HG03097 (cell line): ENCODE results near the gene SERINC3.
"Not testable (repeated sequence)": the region's sequence is repeated elsewhere in the genome, so short reads cannot be mapped to it uniquely, and the experiment has no call there.

Experiments used
- ATAC-seq: cut with Tn5 transposase; IDR thresholded peaks from one replicate; pipeline ENCODE4 v1.9.1; 2021; ENCODE audit not compliant: unreplicated experiment, low FRiP score

SERINC3 gene

GRCh38 chr20:44521484-44522481 is at the start of gene SERINC3:
SERINC3 (minus strand) TSS chr20:44522070; CDS start chr20:44521951, 119 bp downstream.
- peak; percentile 95 for ATAC-seq

- no peak for ATAC-seq
Measured at GRCh38 chr20:44571362-44571988, 49.6 kb upstream of the SERINC3 start.

- no peak for ATAC-seq
Measured at GRCh38 chr20:44570367-44570766, 48.5 kb upstream of the SERINC3 start.

GRCh38 chr20:44566811-44567210 is 44.9 kb upstream of the SERINC3 start:
- ATAC-seq: no peak

GRCh38 chr20:44566018-44566417 is 44.1 kb upstream of the SERINC3 start:
- ATAC-seq: no peak

GRCh38 chr20:44561876-44562275 is 40.0 kb upstream of the SERINC3 start:
- ATAC-seq: no peak

- not testable (repeated sequence) for ATAC-seq
Measured at GRCh38 chr20:44560818-44561217, 38.9 kb upstream of the SERINC3 start.

- ATAC-seq: no peak
Measured at GRCh38 chr20:44560229-44560628, 38.4 kb upstream of the SERINC3 start.

GRCh38 chr20:44559302-44559701 is 37.4 kb upstream of the SERINC3 start:
- ATAC-seq: no peak

GRCh38 chr20:44552950-44553908 is 31.4 kb upstream of the SERINC3 start:
- ATAC-seq: no peak

GRCh38 chr20:44552568-44552949 is 30.7 kb upstream of the SERINC3 start:
- no peak for ATAC-seq

- ATAC-seq: no peak
Measured at GRCh38 chr20:44552050-44552449, 30.2 kb upstream of the SERINC3 start.

- ATAC-seq: no peak
Measured at GRCh38 chr20:44549123-44549522, 27.3 kb upstream of the SERINC3 start.

- no peak for ATAC-seq
Measured at GRCh38 chr20:44547419-44547818, 25.5 kb upstream of the SERINC3 start.

- ATAC-seq: no peak
Measured at GRCh38 chr20:44544263-44544662, 22.4 kb upstream of the SERINC3 start.

GRCh38 chr20:44543358-44543757 is 21.5 kb upstream of the SERINC3 start:
- no peak for ATAC-seq

GRCh38 chr20:44542890-44543289 is 21.0 kb upstream of the SERINC3 start:
- no peak for ATAC-seq

- ATAC-seq: no peak
Measured at GRCh38 chr20:44541992-44542391, 20.1 kb upstream of the SERINC3 start.

- ATAC-seq: no peak
Measured at GRCh38 chr20:44540834-44541233, 19.0 kb upstream of the SERINC3 start.

GRCh38 chr20:44537993-44538392 is 16.1 kb upstream of the SERINC3 start:
- ATAC-seq: no peak

GRCh38 chr20:44536175-44536574 is 14.3 kb upstream of the SERINC3 start:
- ATAC-seq: no peak
